Measurements from ENCODE around the gene BLM. TPM values are rescaled to one million over a fixed set of nuclear protein-coding genes. Genes with fewer than 3 reads are reported as not detected.
"Not testable (repeated sequence)": the region's sequence is repeated elsewhere in the genome, so short reads cannot be mapped to it uniquely, and the experiment has no call there.

The BLM gene
- total and polyA plus RNA-seq, 2 of the 13 experiments (the other 11 are each of a cell fraction or from before 2014, with no cell fraction given) = 5.1 to 11.8 TPM

DNA sequence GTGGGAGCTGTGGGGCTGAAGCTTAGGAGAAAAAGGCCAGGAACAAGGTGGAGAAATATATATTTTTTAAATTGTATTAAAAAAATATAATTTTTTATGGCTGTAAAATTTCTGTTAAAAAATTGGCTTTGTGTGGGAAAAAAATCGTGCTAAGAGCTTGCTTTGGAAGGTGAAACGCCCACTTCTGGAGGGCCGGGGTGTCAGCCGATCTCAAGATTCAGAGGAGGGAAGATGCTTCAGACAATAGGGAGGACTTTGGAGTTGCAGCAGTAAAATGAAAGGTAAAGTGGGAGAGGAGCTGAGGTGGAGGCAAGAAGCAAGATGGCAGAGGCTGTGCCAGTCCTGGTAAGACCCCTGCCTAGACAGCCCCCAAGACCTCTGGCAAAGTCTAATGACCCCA is 45.9 kb upstream of the BLM start:
- DNase-seq (ENCODE audit: low spot score) (no peak), FAIRE-seq (no peak), ATAC-seq (no peak)
- no peak overlapping the region for H3K4me2 ChIP-seq (ENCODE audit: low read depth, low read length)
- no peaks in the 10 kb centered on the region for H4K20me1 ChIP-seq (ENCODE audit: insufficient read depth, low read length)
- intact Hi-C loops (cut with micrococcal nuclease; ENCODE audit: unreplicated experiment) (no loop called here), in situ Hi-C loops (cut with HindIII; ENCODE audit: extremely low pct_ligation_motif_present, low pct_unique_long_range_greater_than_20kb) (no loop called here)
- ChIA-PET POLR2A (no interaction called here), CTCF (ENCODE audit: low intra/inter-chr PET ratio, low total read pairs) (no interaction called here)
- no peak overlapping the region for H3K27ac ChIP-seq (ENCODE audit: extremely low read length, insufficient read depth, low read length)
- peaks cover 0 to 2% of the 10 kb centered on the region in 2 experiments; a peak in 2 of 5 replicates for H3K27me3 ChIP-seq (ENCODE audit: control insufficient read depth in 1 of 2, insufficient read depth in 2 of 2, low read length in 2 of 2)
- 52% methylated on average over 4 of the region's 4 CpGs for WGBS (ENCODE audit: low lambda C conversion rate)
- no peaks in the 10 kb centered on the region for H3K36me3 ChIP-seq (replicated peaks in 1 of 2; ENCODE audit: control insufficient read depth in 1 of 2, insufficient read depth in 2 of 2, low read length in 2 of 2)
- no peaks in the 10 kb centered on the region for H3K79me2 ChIP-seq (ENCODE audit: insufficient read depth, low read length)
- no peak overlapping the region for H3K9ac ChIP-seq (ENCODE audit: insufficient read depth, low read depth, low read length)
- no peak overlapping the region for H3K4me3 ChIP-seq (replicated peaks in 1 of 3; ENCODE audit: insufficient read depth in 1 of 3, low read depth in 2 of 3, low read length in 3 of 3)
- no TSS peak for BruUV-seq (replicated peaks)
- peaks cover 19% of the 10 kb centered on the region for H3K4me1 ChIP-seq (ENCODE audit: insufficient read depth, low read length)
- H2AFZ ChIP-seq (ENCODE audit: low read length) = no peak overlapping the region
- no peak for TF ChIP-seq KMT2B (CRISPR knock-in tag; IDR thresholded peaks at IDR 0.05)
- TF ChIP-seq, protein P1, sequence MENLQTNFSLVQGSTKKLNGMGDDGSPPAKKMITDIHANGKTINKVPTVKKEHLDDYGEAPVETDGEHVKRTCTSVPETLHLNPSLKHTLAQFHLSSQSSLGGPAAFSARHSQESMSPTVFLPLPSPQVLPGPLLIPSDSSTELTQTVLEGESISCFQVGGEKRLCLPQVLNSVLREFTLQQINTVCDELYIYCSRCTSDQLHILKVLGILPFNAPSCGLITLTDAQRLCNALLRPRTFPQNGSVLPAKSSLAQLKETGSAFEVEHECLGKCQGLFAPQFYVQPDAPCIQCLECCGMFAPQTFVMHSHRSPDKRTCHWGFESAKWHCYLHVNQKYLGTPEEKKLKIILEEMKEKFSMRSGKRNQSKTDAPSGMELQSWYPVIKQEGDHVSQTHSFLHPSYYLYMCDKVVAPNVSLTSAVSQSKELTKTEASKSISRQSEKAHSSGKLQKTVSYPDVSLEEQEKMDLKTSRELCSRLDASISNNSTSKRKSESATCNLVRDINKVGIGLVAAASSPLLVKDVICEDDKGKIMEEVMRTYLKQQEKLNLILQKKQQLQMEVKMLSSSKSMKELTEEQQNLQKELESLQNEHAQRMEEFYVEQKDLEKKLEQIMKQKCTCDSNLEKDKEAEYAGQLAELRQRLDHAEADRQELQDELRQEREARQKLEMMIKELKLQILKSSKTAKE (CRISPR knock-in tag; IDR thresholded peaks at IDR 0.05; ENCODE audit: borderline replicate concordance) = no peak
- TF ChIP-seq, protein P2, sequence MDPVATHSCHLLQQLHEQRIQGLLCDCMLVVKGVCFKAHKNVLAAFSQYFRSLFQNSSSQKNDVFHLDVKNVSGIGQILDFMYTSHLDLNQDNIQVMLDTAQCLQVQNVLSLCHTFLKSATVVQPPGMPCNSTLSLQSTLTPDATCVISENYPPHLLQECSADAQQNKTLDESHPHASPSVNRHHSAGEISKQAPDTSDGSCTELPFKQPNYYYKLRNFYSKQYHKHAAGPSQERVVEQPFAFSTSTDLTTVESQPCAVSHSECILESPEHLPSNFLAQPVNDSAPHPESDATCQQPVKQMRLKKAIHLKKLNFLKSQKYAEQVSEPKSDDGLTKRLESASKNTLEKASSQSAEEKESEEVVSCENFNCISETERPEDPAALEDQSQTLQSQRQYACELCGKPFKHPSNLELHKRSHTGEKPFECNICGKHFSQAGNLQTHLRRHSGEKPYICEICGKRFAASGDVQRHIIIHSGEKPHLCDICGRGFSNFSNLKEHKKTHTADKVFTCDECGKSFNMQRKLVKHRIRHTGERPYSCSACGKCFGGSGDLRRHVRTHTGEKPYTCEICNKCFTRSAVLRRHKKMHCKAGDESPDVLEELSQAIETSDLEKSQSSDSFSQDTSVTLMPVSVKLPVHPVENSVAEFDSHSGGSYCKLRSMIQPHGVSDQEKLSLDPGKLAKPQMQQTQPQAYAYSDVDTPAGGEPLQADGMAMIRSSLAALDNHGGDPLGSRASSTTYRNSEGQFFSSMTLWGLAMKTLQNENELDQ (CRISPR knock-in tag; IDR thresholded peaks at IDR 0.05; ENCODE audit: borderline replicate concordance) = no peak
- no peak for TF ChIP-seq ARNT (IDR thresholded peaks at IDR 0.05)
- no peak for TF ChIP-seq ZNF557 (CRISPR knock-in tag; IDR thresholded peaks at IDR 0.05)
- TF ChIP-seq ZMYM2 (CRISPR knock-in tag; IDR thresholded peaks at IDR 0.05) = no peak
- TF ChIP-seq ZNF20 (CRISPR knock-in tag; IDR thresholded peaks at IDR 0.05) = no peak
- TF ChIP-seq KAT8 (CRISPR knock-in tag; IDR thresholded peaks at IDR 0.05) = no peak
- TF ChIP-seq NFYB (CRISPR knock-in tag; IDR thresholded peaks at IDR 0.05) = no peak
- TF ChIP-seq MAF1 (CRISPR knock-in tag; IDR thresholded peaks at IDR 0.05; ENCODE audit: borderline replicate concordance) = no peak
- no peak for TF ChIP-seq ARNTL (CRISPR knock-in tag; IDR thresholded peaks at IDR 0.05)
- TF ChIP-seq ERF (CRISPR knock-in tag; IDR thresholded peaks at IDR 0.05) = no peak
- no peak for TF ChIP-seq PAF1 (CRISPR knock-in tag; IDR thresholded peaks at IDR 0.05)
- TF ChIP-seq RFX1 (IDR thresholded peaks at IDR 0.05) = no peak
- no peak for TF ChIP-seq RAD21 (CRISPR knock-in tag; IDR thresholded peaks at IDR 0.05)
- TF ChIP-seq ZNF644 (CRISPR knock-in tag; IDR thresholded peaks at IDR 0.05; ENCODE audit: low read depth) = no peak
- no peak for TF ChIP-seq ZNF326 (CRISPR knock-in tag; IDR thresholded peaks at IDR 0.05; ENCODE audit: borderline replicate concordance)
- TF ChIP-seq ZNF121 (CRISPR knock-in tag; IDR thresholded peaks at IDR 0.05) = no peak
- TF ChIP-seq ZNF441 (CRISPR knock-in tag; IDR thresholded peaks at IDR 0.05; ENCODE audit: borderline replicate concordance) = no peak
- no peak for TF ChIP-seq CBX1 (IDR thresholded peaks at IDR 0.05; ENCODE audit: low read depth)
- H3K9me3 ChIP-seq (ENCODE audit: low read length) = no peaks in the 10 kb centered on the region

DNA sequence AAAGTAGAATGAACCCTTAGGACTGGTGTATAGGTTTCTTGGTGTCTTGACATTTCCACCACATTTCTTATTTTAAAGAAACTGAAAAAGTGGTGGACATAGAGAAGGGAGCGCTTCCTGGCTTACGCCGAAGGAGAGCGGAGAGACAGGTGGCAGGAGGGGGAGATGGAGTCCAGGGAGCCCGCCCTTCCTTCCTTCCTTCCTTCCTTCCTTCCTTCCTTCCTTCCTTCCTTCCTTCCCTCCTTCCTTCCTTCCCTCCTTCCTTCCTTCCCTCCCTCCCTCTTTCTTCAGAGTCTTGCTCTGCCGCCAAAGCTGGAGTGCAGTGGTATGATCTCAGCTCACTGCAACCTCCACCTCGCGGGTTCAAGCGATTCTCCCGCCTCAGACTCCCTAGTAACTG is 43.8 kb upstream of the BLM start:
- H4K20me1 ChIP-seq (ENCODE audit: insufficient read depth, low read length); DNase-seq (ENCODE audit: low spot score); H3K4me3 ChIP-seq (replicated peaks in 1 of 3; ENCODE audit: insufficient read depth in 1 of 3, low read depth in 2 of 3, low read length in 3 of 3); CTCF ChIA-PET (ENCODE audit: low intra/inter-chr PET ratio, low total read pairs); H3K4me1 ChIP-seq (ENCODE audit: insufficient read depth, low read length); FAIRE-seq; H3K27me3 ChIP-seq (ENCODE audit: control insufficient read depth in 1 of 2, insufficient read depth in 2 of 2, low read length in 2 of 2); intact Hi-C loops (cut with micrococcal nuclease; ENCODE audit: unreplicated experiment); BruUV-seq (replicated peaks); H3K9me3 ChIP-seq (ENCODE audit: low read length); H3K79me2 ChIP-seq (ENCODE audit: insufficient read depth, low read length); in situ Hi-C loops (cut with HindIII; ENCODE audit: extremely low pct_ligation_motif_present, low pct_unique_long_range_greater_than_20kb); H3K4me2 ChIP-seq (ENCODE audit: low read depth, low read length); H3K9ac ChIP-seq (ENCODE audit: insufficient read depth, low read depth, low read length); H2AFZ ChIP-seq (ENCODE audit: low read length); ATAC-seq; POLR2A ChIA-PET; H3K36me3 ChIP-seq (replicated peaks in 1 of 2; ENCODE audit: control insufficient read depth in 1 of 2, insufficient read depth in 2 of 2, low read length in 2 of 2); H3K27ac ChIP-seq (ENCODE audit: extremely low read length, insufficient read depth, low read length): not testable (repeated sequence)
- WGBS (ENCODE audit: low lambda C conversion rate) = 81% methylated on average over 10 of the region's 10 CpGs

Data from HepG2 (cell line).